ENCODE measurements around the gene USP13. TPM values are rescaled to one million over a fixed set of nuclear protein-coding genes. Genes with fewer than 3 reads are reported as not detected.

The USP13 gene
- total and polyA plus RNA-seq, 10 of the 15 experiments (the other 5 are each of a cell fraction or from before 2014, with no cell fraction given), result 3.2 to 20.8 (median 9.0) TPM

- ChIA-PET SMC1A (ENCODE audit: uncharacterized antibody, unreplicated experiment) (no interaction called here), RAD21 (ENCODE audit: unreplicated experiment) (interaction anchor here (1.0 kb wide), 1 partner anchor 949 kb away, joined by 4 read pairs; no protein-coding TSS in a partner anchor), CTCF (no interaction called here), POLR2A (no interaction called here)
- TF ChIP-seq SMAD5 (IDR thresholded peaks at IDR 0.05; ENCODE audit: low read depth) (no peak), PML (IDR thresholded peaks at IDR 0.05; ENCODE audit: low read length) (no peak), EZH2 (IDR thresholded peaks at IDR 0.05; ENCODE audit: borderline replicate concordance, control insufficient read depth, low read depth, low read length) (no peak), IKZF2 (IDR thresholded peaks at IDR 0.05) (no peak), ATF7 (IDR thresholded peaks at IDR 0.05; ENCODE audit: low read depth) (no peak), CHD1 (IDR thresholded peaks at IDR 0.05; ENCODE audit: low read depth, low read length) (no peak), RUNX3 (IDR thresholded peaks at IDR 0.05; ENCODE audit: low read length) (no peak), REST (IDR thresholded peaks at IDR 0.05; ENCODE audit: low read depth, low read length) (no peak), TCF12 (IDR thresholded peaks at IDR 0.05; ENCODE audit: low read depth, low read length) (no peak), JUND (IDR thresholded peaks at IDR 0.05; ENCODE audit: low read depth, low read length) (no peak), NRF1 (conservative IDR thresholded peaks at IDR 0.05; ENCODE audit: low read depth, low read length) (no peak), HDAC6 (IDR thresholded peaks at IDR 0.05; ENCODE audit: unreplicated experiment) (no peak), NBN (IDR thresholded peaks at IDR 0.05) (no peak)
- H3K27ac ChIP-seq (ENCODE audit: control insufficient read depth, insufficient read depth), result no peak overlapping the region
- DNase-seq (ENCODE audit: low read depth, low spot score) (no peak), ATAC-seq (no peak), FAIRE-seq (no peak)
- H3K9me3 ChIP-seq (replicated peaks; ENCODE audit: control insufficient read depth, insufficient read depth, low read length), result no peaks in the 10 kb centered on the region
- no peaks in the 10 kb centered on the region for H3K79me2 ChIP-seq (ENCODE audit: control insufficient read depth, insufficient read depth, low read length)
- intact Hi-C loops (cut with micrococcal nuclease; ENCODE audit: unreplicated experiment), result no loop called here
- H3K9ac ChIP-seq (ENCODE audit: control insufficient read depth, insufficient read depth, low read length), result no peak overlapping the region
- 29% methylated on average over 3 of the region's 3 CpGs for WGBS (ENCODE audit: insufficient coverage, insufficient replicate concordance, low lambda C conversion rate, missing lambda C conversion rate)
- BruUV-seq (replicated peaks), result no TSS peak
- no peak overlapping the region for H3K4me2 ChIP-seq (ENCODE audit: control insufficient read depth, insufficient read depth)
- H3K4me3 ChIP-seq, result no peak overlapping the region
- H3K27me3 ChIP-seq (replicated peaks in 1 of 2; ENCODE audit: control insufficient read depth in 2 of 2, insufficient read depth in 2 of 2, low read length in 1 of 2), result no peaks in the 10 kb centered on the region
- no peaks in the 10 kb centered on the region for H4K20me1 ChIP-seq (ENCODE audit: control insufficient read depth, insufficient read depth)
- H3K36me3 ChIP-seq (ENCODE audit: control insufficient read depth in 2 of 2, insufficient read depth in 2 of 2, low read length in 1 of 2), result no peaks in the 10 kb centered on the region
- 0 out of 2 replicates have a peak, but pooled peaks cover 3% of the 10 kb centered on the region for H3K4me1 ChIP-seq (ENCODE audit: control insufficient read depth, insufficient read depth, low read length)
- in situ Hi-C loops (cut with MboI), result no loop called here
- no peak overlapping the region for H2AFZ ChIP-seq (ENCODE audit: control insufficient read depth, low read depth, low read length)
These were observed 6.7 kb upstream of the USP13 start for GRCh38 chr3:179646177-179646576.
